RWPE2 (cell line): ENCODE data around the gene PRG2.

Source experiments
- ATAC-seq: fragments of 200-7000 bp; cut with Tn5 transposase; 3 replicates; pipeline ENCODE4 v1.9.1; 2021; ENCODE audit warnings: low read depth
- DNase-seq: peaks from one replicate; pipeline ENCODE4 v3.0.0-alpha.2; 2020; ENCODE audit warnings: low spot score
- H3K27ac ChIP-seq: fragments of 450-650 bp; 2 replicates; pipeline ENCODE4 v1.5.1; 2017; ENCODE audit warnings: mild to moderate bottlenecking; ENCODE audit not compliant: poor library complexity, severe bottlenecking
- H3K27me3 ChIP-seq: fragments of 250-450 bp; sonication (Bioruptor Pico); 2 replicates; pipeline ENCODE4 v1.5.1; 2021; ENCODE audit warnings: mild to moderate bottlenecking, moderate library complexity; ENCODE audit not compliant: insufficient read depth, poor library complexity, severe bottlenecking
- H3K36me3 ChIP-seq: fragments of 250-450 bp; sonication (Bioruptor Pico); 2 replicates; pipeline ENCODE4 v1.5.1; 2020; ENCODE audit warnings: low read depth, mild to moderate bottlenecking, moderate library complexity
- H3K4me1 ChIP-seq: fragments of 250-450 bp; sonication (Bioruptor Pico); 2 replicates; pipeline ENCODE4 v1.5.1; 2021; ENCODE audit warnings: mild to moderate bottlenecking, moderate library complexity; ENCODE audit not compliant: insufficient read depth, poor library complexity, severe bottlenecking
- H3K4me3 ChIP-seq: fragments of 250-450 bp; sonication (Bioruptor Pico); 2 replicates; pipeline ENCODE4 v1.5.1; 2021; ENCODE audit warnings: mild to moderate bottlenecking, moderate library complexity; ENCODE audit not compliant: severe bottlenecking
- H3K9me3 ChIP-seq: fragments of 250-450 bp; sonication (Bioruptor Pico); 2 replicates; pipeline ENCODE4 v1.5.1; 2021; ENCODE audit warnings: mild to moderate bottlenecking, moderate library complexity; ENCODE audit not compliant: severe bottlenecking
- CTCF ChIP-seq: fragments of 450-650 bp; IDR thresholded peaks from one replicate; pipeline ENCODE4 v1.5.1; 2017; ENCODE audit warnings: mild to moderate bottlenecking, moderate library complexity; ENCODE audit not compliant: poor library complexity, severe bottlenecking

The PRG2 gene

GRCh38 chr11:57378186-57378585 lies 12.3 kb downstream of the PRG2 start:
- ATAC-seq = no peak
- H3K27ac ChIP-seq = no peak overlapping the region
- no peaks in the 10 kb centered on the region for H3K4me1 ChIP-seq
- no peaks in the 10 kb centered on the region for H3K9me3 ChIP-seq
- no peaks in the 10 kb centered on the region for H3K27me3 ChIP-seq
- H3K36me3 ChIP-seq = no peaks in the 10 kb centered on the region
- no peak for TF ChIP-seq CTCF
- no peak overlapping the region for H3K4me3 ChIP-seq
- DNase-seq = no peak

GRCh38 chr11:57377107-57377506 lies 13.3 kb downstream of the PRG2 start:
- no peak for TF ChIP-seq CTCF
- Histone ChIP-seq H3K4me1 (no peaks in the 10 kb centered on the region), H3K27ac (no peak overlapping the region), H3K27me3 (no peaks in the 10 kb centered on the region), H3K4me3 (no peak overlapping the region), H3K36me3 (no peaks in the 10 kb centered on the region), H3K9me3 (no peaks in the 10 kb centered on the region)
- ATAC-seq = no peak
- no peak for DNase-seq

- Histone ChIP-seq H3K9me3 (no peaks in the 10 kb centered on the region), H3K4me1 (no peaks in the 10 kb centered on the region), H3K4me3 (no peak overlapping the region), H3K36me3 (no peaks in the 10 kb centered on the region), H3K27ac (no peak overlapping the region), H3K27me3 (no peaks in the 10 kb centered on the region)
- TF ChIP-seq CTCF = no peak
- no peak for ATAC-seq
- no peak for DNase-seq
Observed at GRCh38 chr11:57376095-57377090, 14.1 kb downstream of the PRG2 start.

GRCh38 chr11:57375490-57375889 lies 15.0 kb downstream of the PRG2 start:
- Histone ChIP-seq H3K36me3 (no peaks in the 10 kb centered on the region), H3K27ac (no peak overlapping the region), H3K4me3 (no peak overlapping the region), H3K9me3 (no peaks in the 10 kb centered on the region), H3K27me3 (no peaks in the 10 kb centered on the region), H3K4me1 (no peaks in the 10 kb centered on the region)
- ATAC-seq = no peak
- no peak for DNase-seq
- no peak for TF ChIP-seq CTCF

- no peaks in the 10 kb centered on the region for H3K9me3 ChIP-seq
- no peak for ATAC-seq
Observed at GRCh38 chr11:57374966-57375365, 15.5 kb downstream of the PRG2 start.

More at GRCh38 chr11:57374966-57375365, 15.5 kb downstream of the PRG2 start:
- no peaks in the 10 kb centered on the region for H3K36me3 ChIP-seq
- no peak for DNase-seq
- no peak overlapping the region for H3K27ac ChIP-seq
- TF ChIP-seq CTCF = no peak
- peaks cover 4% of the 10 kb centered on the region for H3K4me1 ChIP-seq
- H3K4me3 ChIP-seq = no peak overlapping the region
- H3K27me3 ChIP-seq = no peaks in the 10 kb centered on the region
